SJSA1 (cell line): ENCODE data around the gene ZNF740. TPM values are rescaled to one million over a fixed set of nuclear protein-coding genes. Genes with fewer than 3 reads are reported as not detected.

Source experiments
- DNase-seq, 2 experiments: peaks; one replicate each; pipeline ENCODE4 v3.0.0-alpha.2; 2015 to 2020; ENCODE audit warnings: low spot score in 2 of 2, low read depth in 1 of 2
- H3K27ac ChIP-seq: fragments of 250-450 bp; sonication (Bioruptor Pico); 2 replicates; pipeline ENCODE4 v1.5.1; 2020; ENCODE audit warnings: mild to moderate bottlenecking, moderate library complexity
- H3K27me3 ChIP-seq: fragments of 250-450 bp; sonication (Bioruptor Pico); replicated peaks from 2 replicates; pipeline ENCODE4 v1.5.1; 2020; ENCODE audit warnings: mild to moderate bottlenecking, moderate library complexity
- H3K36me3 ChIP-seq: fragments of 250-450 bp; sonication (Bioruptor Pico); 2 replicates; pipeline ENCODE4 v1.5.1; 2020; ENCODE audit warnings: mild to moderate bottlenecking
- H3K4me1 ChIP-seq: fragments of 250-450 bp; sonication (Bioruptor Pico); replicated peaks from 2 replicates; pipeline ENCODE4 v1.6.1; 2021; ENCODE audit warnings: mild to moderate bottlenecking
- H3K4me3 ChIP-seq: fragments of 250-450 bp; sonication (Bioruptor Pico); 2 replicates; pipeline ENCODE4 v1.5.1; 2020; ENCODE audit warnings: mild to moderate bottlenecking
- H3K9me3 ChIP-seq: fragments of 250-450 bp; sonication (Bioruptor Pico); replicated peaks from 2 replicates; pipeline ENCODE4 v1.5.1; 2020; ENCODE audit warnings: mild to moderate bottlenecking
- total RNA-seq: library from RNA; depleted of rRNA; stranded (reverse); fragments of >200 nt; shearing (Covaris generic); gene quantifications from 2 replicates; pipeline ENCODE4 v1.2.3, GENCODE V29; 2014

ZNF740 gene
- total RNA-seq, 1 experiment from 2014 or later = 6.8 TPM

- no peak overlapping the region for H3K27ac ChIP-seq
- H3K36me3 ChIP-seq = peaks cover 1% of the 10 kb centered on the region; the same call in 1 of the 2 replicates
- no peaks in the 10 kb centered on the region for H3K27me3 ChIP-seq
- H3K4me3 ChIP-seq = no peak overlapping the region
- H3K9me3 ChIP-seq = no peaks in the 10 kb centered on the region
- peaks cover 7% of the 10 kb centered on the region for H3K4me1 ChIP-seq
- peak; percentile 39 to 77 for DNase-seq
Measured at GRCh38 chr12:53205747-53206419, 25.4 kb downstream of the ZNF740 start.

- no peaks in the 10 kb centered on the region for H3K9me3 ChIP-seq
- no peak within 1 kb of the TSS for H3K4me3 ChIP-seq
Measured at GRCh38 chr12:53207042-53207441, 26.5 kb downstream of the ZNF740 start, which contains the start of gene ITGB7. TSS of gene ITGB7 (minus strand) at chr12:53207251. CDS start at chr12:53200443, 6,808 bp downstream.

GRCh38 chr12:53208435-53208834 lies 27.9 kb downstream of the ZNF740 start:
- no peak overlapping the region for H3K27ac ChIP-seq
- H3K9me3 ChIP-seq = no peaks in the 10 kb centered on the region
- no peaks in the 10 kb centered on the region for H3K27me3 ChIP-seq
- DNase-seq = no peak
- no peak overlapping the region for H3K4me3 ChIP-seq
- peaks cover 23% of the 10 kb centered on the region for H3K36me3 ChIP-seq
- peaks cover 12% of the 10 kb centered on the region for H3K4me1 ChIP-seq

More at GRCh38 chr12:53207042-53207441, 26.5 kb downstream of the ZNF740 start, which contains the start of gene ITGB7:
- no peaks in the 10 kb centered on the region for H3K27me3 ChIP-seq
- peaks cover 11% of the 10 kb centered on the region; the same call in 1 of the 2 replicates for H3K36me3 ChIP-seq
- DNase-seq = no peak
- H3K27ac ChIP-seq = no peak within 1 kb of the TSS
- peaks cover 7% of the 10 kb centered on the region for H3K4me1 ChIP-seq

GRCh38 chr12:53208877-53209463 lies 28.4 kb downstream of the ZNF740 start:
- Histone ChIP-seq H3K36me3 (peaks cover 28% of the 10 kb centered on the region), H3K27me3 (no peaks in the 10 kb centered on the region), H3K4me1 (peaks cover 13% of the 10 kb centered on the region), H3K27ac (no peak overlapping the region), H3K4me3 (no peak overlapping the region), H3K9me3 (no peaks in the 10 kb centered on the region)
- DNase-seq = no peak

GRCh38 chr12:53210843-53211242 lies 30.3 kb downstream of the ZNF740 start:
- Histone ChIP-seq H3K27me3 (no peaks in the 10 kb centered on the region), H3K9me3 (no peaks in the 10 kb centered on the region), H3K4me1 (peaks cover 9% of the 10 kb centered on the region), H3K36me3 (peaks cover 34% of the 10 kb centered on the region), H3K4me3 (no peak overlapping the region), H3K27ac (no peak overlapping the region)
- no peak for DNase-seq

GRCh38 chr12:53211476-53212381 lies 31.2 kb downstream of the ZNF740 start:
- Histone ChIP-seq H3K9me3 (no peaks in the 10 kb centered on the region), H3K27me3 (no peaks in the 10 kb centered on the region), H3K4me3 (no peak overlapping the region), H3K36me3 (peaks cover 34% of the 10 kb centered on the region), H3K4me1 (peaks cover 5% of the 10 kb centered on the region; the same call in 1 of the 2 replicates), H3K27ac (no peak overlapping the region)
- no peak for DNase-seq

GRCh38 chr12:53212931-53213330 lies 32.4 kb downstream of the ZNF740 start:
- Histone ChIP-seq H3K4me3 (no peak overlapping the region), H3K4me1 (peaks cover 5% of the 10 kb centered on the region; the same call in 1 of the 2 replicates), H3K9me3 (no peaks in the 10 kb centered on the region), H3K27me3 (no peaks in the 10 kb centered on the region), H3K27ac (no peak overlapping the region), H3K36me3 (peaks cover 34% of the 10 kb centered on the region)
- no peak for DNase-seq

- Histone ChIP-seq H3K27ac (no peak overlapping the region), H3K4me1 (peaks cover 5% of the 10 kb centered on the region; the same call in 1 of the 2 replicates), H3K9me3 (no peaks in the 10 kb centered on the region), H3K4me3 (no peak overlapping the region), H3K36me3 (peaks cover 34% of the 10 kb centered on the region), H3K27me3 (no peaks in the 10 kb centered on the region)
- DNase-seq = peak; percentile 68 to 84
Measured at GRCh38 chr12:53213348-53213747, 32.8 kb downstream of the ZNF740 start.

GRCh38 chr12:53214221-53214620 lies 33.7 kb downstream of the ZNF740 start:
- Histone ChIP-seq H3K36me3 (peaks cover 34% of the 10 kb centered on the region), H3K4me3 (no peak overlapping the region), H3K4me1 (peaks cover 9% of the 10 kb centered on the region), H3K9me3 (no peaks in the 10 kb centered on the region), H3K27me3 (no peaks in the 10 kb centered on the region), H3K27ac (no peak overlapping the region)
- no peak for DNase-seq

- H3K36me3 ChIP-seq = peaks cover 34% of the 10 kb centered on the region
- H3K27me3 ChIP-seq = no peaks in the 10 kb centered on the region
- H3K4me3 ChIP-seq = no peak overlapping the region
- H3K4me1 ChIP-seq = peaks cover 15% of the 10 kb centered on the region
- no peak overlapping the region for H3K27ac ChIP-seq
- no peak for DNase-seq
- no peaks in the 10 kb centered on the region for H3K9me3 ChIP-seq
Measured at GRCh38 chr12:53214687-53215455, 34.3 kb downstream of the ZNF740 start.

- H3K4me3 ChIP-seq = no peak overlapping the region
- H3K27me3 ChIP-seq = no peaks in the 10 kb centered on the region
- peaks cover 34% of the 10 kb centered on the region for H3K36me3 ChIP-seq
- no peaks in the 10 kb centered on the region for H3K9me3 ChIP-seq
- DNase-seq = no peak
- no peak overlapping the region for H3K27ac ChIP-seq
- peaks cover 17% of the 10 kb centered on the region for H3K4me1 ChIP-seq
Measured at GRCh38 chr12:53215497-53215896, 35.0 kb downstream of the ZNF740 start.

- Histone ChIP-seq H3K9me3 (no peaks in the 10 kb centered on the region), H3K4me3 (no peak overlapping the region), H3K27me3 (no peaks in the 10 kb centered on the region), H3K27ac (no peak overlapping the region), H3K36me3 (peaks cover 22% of the 10 kb centered on the region), H3K4me1 (peaks cover 30% of the 10 kb centered on the region)
- no peak for DNase-seq
Measured at GRCh38 chr12:53217051-53217930, 36.8 kb downstream of the ZNF740 start.
